ENCODE results near the gene FOXJ3.

GRCh38 chr1:42298520-42298919 lies 36.5 kb downstream of the FOXJ3 start:
- TF ChIP-seq CTCF (IDR thresholded peaks at IDR 0.05) (no peak), POLR2A (IDR thresholded peaks at IDR 0.05) (no peak), POLR2AphosphoS5 (IDR thresholded peaks at IDR 0.05; ENCODE audit: insufficient read depth in 1 of 2, low read depth in 1 of 2) (no peak)

Data from vagina (tissue), 2 donors.